H1 (cell line): ENCODE measurements around the gene ETFB. TPM values are rescaled to one million over a fixed set of nuclear protein-coding genes. Genes with fewer than 3 reads are reported as not detected.
A peak's percentile ranks its signal among the peaks of the same experiment; 100 is the strongest.

Source experiments
- CTCF ChIA-PET: fragments of 300-600 bp; sonication (Branson Sonifier 250); formaldehyde crosslinking; loops from one replicate; lab custom pipeline; 2021; ENCODE audit not compliant: partially characterized antibody; lab: Charles Lee
- POLR2A ChIA-PET: fragments of 300-600 bp; sonication (Branson Sonifier 250); formaldehyde crosslinking; loops from one replicate; lab custom pipeline; 2021; ENCODE audit warnings: inconsistent platforms; ENCODE audit not compliant: partially characterized antibody; lab: Charles Lee
- DNase-seq, 2 experiments: peaks; one replicate each; pipeline versions ENCODE4 v3.0.0 to v3.0.0-alpha.2; 2010 to 2022; ENCODE audit warnings: low spot score in 2 of 2, low read depth in 1 of 2, mixed read lengths in 1 of 2
- FAIRE-seq: peaks from 2 replicates; lab custom pipeline; 2011; peaks lifted over from hg19 to GRCh38; lab: Jason Lieb, UNC
- H2AFZ ChIP-seq: 2 replicates; pipeline ENCODE4 v1.8.1; 2012; ENCODE audit warnings: low read length, inconsistent platforms
- H2AK5ac ChIP-seq: 2 replicates; pipeline ENCODE4 v1.6.1; 2013; ENCODE audit warnings: low read depth, low read length
- H2BK120ac ChIP-seq: replicated peaks from 2 replicates; pipeline ENCODE3; 2013; ENCODE audit warnings: low read depth, low read length, inconsistent platforms
- H2BK12ac ChIP-seq: 2 replicates; pipeline ENCODE4 v1.6.1; 2013; ENCODE audit warnings: low read depth, low read length
- H2BK15ac ChIP-seq: 2 replicates; pipeline ENCODE4 v1.6.1; 2013; ENCODE audit warnings: low read length
- H2BK20ac ChIP-seq: 2 replicates; pipeline ENCODE4 v1.6.1; 2013; ENCODE audit warnings: low read length
- H2BK5ac ChIP-seq: 2 replicates; pipeline ENCODE4 v1.6.1; 2013; ENCODE audit warnings: low read depth, low read length
- H3K14ac ChIP-seq: 2 replicates; pipeline ENCODE4 v1.6.1; 2013; ENCODE audit warnings: inconsistent platforms; ENCODE audit not compliant: insufficient read length
- H3K18ac ChIP-seq: 2 replicates; pipeline ENCODE4 v1.6.1; 2013; ENCODE audit warnings: low read length; ENCODE audit errors: extremely low read depth
- H3K23ac ChIP-seq: 2 replicates; pipeline ENCODE4 v1.6.1; 2013; ENCODE audit warnings: inconsistent platforms; ENCODE audit not compliant: insufficient read length
- H3K23me2 ChIP-seq: 2 replicates; pipeline ENCODE4 v1.6.1; 2013; ENCODE audit warnings: low read depth, low read length
- H3K27ac ChIP-seq: 2 replicates; pipeline ENCODE4 v1.6.1; 2011; ENCODE audit warnings: low read depth, low read length, inconsistent platforms
- H3K27me3 ChIP-seq, 4 experiments: replicated peaks in 1 of 4; 1 replicate in 1 of 4; 2 replicates in 3 of 4; pipeline versions ENCODE4 v1.6.1 to v1.8.1; 2011 to 2013; ENCODE audit warnings: low read length in 3 of 4, mild to moderate bottlenecking in 3 of 4, inconsistent platforms in 2 of 4, mixed read lengths in 2 of 4, moderate library complexity in 1 of 4; ENCODE audit not compliant: control insufficient read depth in 3 of 4, insufficient read depth in 3 of 4; ENCODE audit errors: extremely low read depth in 1 of 4
- H3K36me3 ChIP-seq, 4 experiments: 2 replicates each; pipeline versions ENCODE4 v1.6.1 to v1.8.1; 2011 to 2013; ENCODE audit warnings: mild to moderate bottlenecking in 4 of 4, low read length in 3 of 4, moderate library complexity in 2 of 4, control low read depth in 1 of 4, inconsistent platforms in 1 of 4; ENCODE audit not compliant: insufficient read depth in 4 of 4, control insufficient read depth in 2 of 4
- H3K4ac ChIP-seq: replicated peaks from 2 replicates; pipeline ENCODE3; 2013; ENCODE audit warnings: low read length, low read depth, mixed read lengths, inconsistent platforms; ENCODE audit not compliant: insufficient read length
- H3K4me1 ChIP-seq, 4 experiments: replicated peaks in 1 of 4; 1 replicate in 1 of 4; 2 replicates in 3 of 4; pipeline versions ENCODE4 v1.6.1 to v1.8.1; 2011 to 2013; ENCODE audit warnings: low read length in 3 of 4, inconsistent platforms in 2 of 4, mixed read lengths in 1 of 4; ENCODE audit not compliant: insufficient read depth in 4 of 4, control insufficient read depth in 3 of 4
- H3K4me2 ChIP-seq, 2 experiments: 2 replicates each; pipeline versions ENCODE4 v1.6.1 to v1.8.1; 2011 to 2013; ENCODE audit warnings: low read depth in 2 of 2, low read length in 2 of 2, control low read depth in 1 of 2, inconsistent platforms in 1 of 2, mild to moderate bottlenecking in 1 of 2; ENCODE audit not compliant: insufficient read depth in 1 of 2
- H3K4me3 ChIP-seq, 4 experiments: fragments of 200-600, 300-600 bp in 1 of 4; sonication (generic), shearing (Covaris generic), sonication (Bioruptor Twin) in 1 of 4; 2 replicates each; pipeline versions ENCODE4 v1.5.1 to v1.8.1; 2011 to 2016; ENCODE audit warnings: low read length in 4 of 4, low read depth in 3 of 4, control low read depth in 2 of 4, inconsistent platforms in 2 of 4, mild to moderate bottlenecking in 2 of 4, mixed read lengths in 1 of 4, moderate library complexity in 1 of 4; ENCODE audit not compliant: insufficient read depth in 2 of 4; ENCODE audit errors: extremely low read depth in 1 of 4
- H3K56ac ChIP-seq: replicated peaks from 2 replicates; pipeline ENCODE3; 2013; ENCODE audit warnings: low read depth, mild to moderate bottlenecking, mixed read lengths, low read length, inconsistent platforms; ENCODE audit not compliant: insufficient read length
- H3K79me1 ChIP-seq: 2 replicates; pipeline ENCODE4 v1.6.1; 2013; ENCODE audit warnings: low read depth, low read length, control low read depth
- H3K79me2 ChIP-seq, 2 experiments: 2 replicates each; pipeline versions ENCODE4 v1.6.1 to v1.8.1; 2012 to 2013; ENCODE audit warnings: low read length in 2 of 2, mild to moderate bottlenecking in 2 of 2, inconsistent platforms in 1 of 2; ENCODE audit not compliant: insufficient read depth in 2 of 2, control insufficient read depth in 1 of 2
- H3K9ac ChIP-seq, 4 experiments: replicated peaks in 1 of 4; 1 replicate in 1 of 4; 2 replicates in 3 of 4; pipeline versions ENCODE4 v1.6.1 to v1.8.1; 2011 to 2013; ENCODE audit warnings: low read depth in 3 of 4, low read length in 3 of 4, control low read depth in 2 of 4, mild to moderate bottlenecking in 2 of 4, moderate library complexity in 2 of 4, inconsistent platforms in 1 of 4; ENCODE audit errors: extremely low read depth in 1 of 4
- H3K9me3 ChIP-seq, 2 experiments: 2 replicates each; pipeline versions ENCODE4 v1.6.1 to v1.8.1; 2012 to 2013; ENCODE audit warnings: mild to moderate bottlenecking in 2 of 2, moderate library complexity in 2 of 2, control low read depth in 1 of 2, inconsistent platforms in 1 of 2, low read depth in 1 of 2, low read length in 1 of 2, mixed read lengths in 1 of 2; ENCODE audit not compliant: insufficient read depth in 2 of 2
- H4K20me1 ChIP-seq, 2 experiments: replicated peaks in 1 of 2; 2 replicates each; pipeline versions ENCODE3 to v1.8.1; 2011 to 2013; ENCODE audit warnings: inconsistent platforms in 2 of 2, low read length in 2 of 2, mild to moderate bottlenecking in 1 of 2; ENCODE audit not compliant: insufficient read depth in 2 of 2, control insufficient read depth in 1 of 2
- H4K5ac ChIP-seq: 2 replicates; pipeline ENCODE4 v1.6.1; 2013; ENCODE audit warnings: low read length, low read depth, mixed read lengths, inconsistent platforms; ENCODE audit not compliant: insufficient read length
- H4K8ac ChIP-seq: 2 replicates; pipeline ENCODE4 v1.8.0; 2013; ENCODE audit warnings: mild to moderate bottlenecking, moderate library complexity, low read length, inconsistent platforms; ENCODE audit not compliant: insufficient read depth; ENCODE audit errors: extremely low read depth
- H4K91ac ChIP-seq: replicated peaks from 2 replicates; pipeline ENCODE3; 2013; ENCODE audit warnings: low read length, mixed read lengths, inconsistent platforms; ENCODE audit not compliant: insufficient read length
- CBX5 ChIP-seq: fragments of 300-800, 300-1000 bp; sonication (generic); IDR thresholded peaks from 2 replicates; pipeline ENCODE4 v1.7.1; 2016; ENCODE audit warnings: antibody characterized with exemption, low read length, low read depth
- CBX8 ChIP-seq: fragments of 300-800, 300-1000 bp; sonication (generic); IDR thresholded peaks from 2 replicates; pipeline ENCODE4 v1.7.1; 2016; ENCODE audit warnings: low read depth, low read length, borderline replicate concordance
- GABPA ChIP-seq: IDR thresholded peaks from 2 replicates; pipeline ENCODE4 v1.6.1; 2011; ENCODE audit warnings: mild to moderate bottlenecking, low read length, moderate library complexity, borderline replicate concordance; ENCODE audit not compliant: insufficient read depth
- HDAC2 ChIP-seq, 2 experiments: fragments of 300-600 bp in 1 of 2; sonication (generic) in 1 of 2; IDR thresholded peaks; 2 replicates each; pipeline ENCODE4 v1.6.1; 2011 to 2012; ENCODE audit warnings: low read depth in 2 of 2, low read length in 2 of 2, mild to moderate bottlenecking in 2 of 2, moderate library complexity in 2 of 2, borderline replicate concordance in 1 of 2, inconsistent platforms in 1 of 2
- HDAC6 ChIP-seq: IDR thresholded peaks from one replicate; pipeline ENCODE4 v1.7.1; 2012; ENCODE audit warnings: low read depth, mild to moderate bottlenecking, inconsistent platforms, low read length, moderate library complexity
- POLR2A ChIP-seq, 2 experiments: IDR thresholded peaks; 1 replicate in 1 of 2; 2 replicates in 1 of 2; pipeline ENCODE4 v1.6.1; 2011; ENCODE audit warnings: low read depth in 2 of 2, low read length in 2 of 2, mild to moderate bottlenecking in 2 of 2; ENCODE audit errors: control extremely low read depth in 1 of 2
- RNF2 ChIP-seq: fragments of 200-900, 300-1000 bp; sonication (generic); IDR thresholded peaks from 2 replicates; pipeline ENCODE4 v1.7.1; 2016; ENCODE audit warnings: borderline replicate concordance, low read depth, mild to moderate bottlenecking, antibody characterized with exemption, low read length; ENCODE audit not compliant: poor library complexity, severe bottlenecking; ENCODE audit errors: missing control alignments
- SIN3A ChIP-seq, 2 experiments: IDR thresholded peaks in 1 of 2; conservative IDR thresholded peaks in 1 of 2; 2 replicates each; pipeline ENCODE4 v1.6.1; 2011 to 2012; ENCODE audit warnings: low read length in 2 of 2, improper control_type of control experiment in 1 of 2, low read depth in 1 of 2, mild to moderate bottlenecking in 1 of 2
- SP2 ChIP-seq: IDR thresholded peaks from 2 replicates; pipeline ENCODE4 v1.6.1; 2012; ENCODE audit warnings: mild to moderate bottlenecking, low read length, inconsistent platforms
- SP4 ChIP-seq: IDR thresholded peaks from 2 replicates; pipeline ENCODE4 v1.6.1; 2012; ENCODE audit warnings: low read length, inconsistent platforms
- ZNF274 ChIP-seq: IDR thresholded peaks from 2 replicates; pipeline ENCODE4 v1.7.0; 2012; ENCODE audit warnings: low read length, borderline replicate concordance; ENCODE audit errors: extremely low read depth
- WGBS, 2 experiments: shearing (Covaris generic) in 1 of 2; methylation state at CpG; one replicate each; pipeline versions ENCODE4 v1.1.6 to v1.1.7; 2013 to 2015; ENCODE audit warnings: low lambda C conversion rate in 2 of 2, mixed read lengths in 2 of 2, inconsistent platforms in 1 of 2, low coverage in 1 of 2, missing lambda C conversion rate in 1 of 2; ENCODE audit not compliant: insufficient replicate concordance in 2 of 2, insufficient coverage in 1 of 2, insufficient read length in 1 of 2; ENCODE audit errors: extremely low coverage in 1 of 2, missing lambda C conversion rate in 1 of 2; 5-methylcytosine and 5-hydroxymethylcytosine counted together
- polyA plus RNA-seq, 7 experiments: library from polyadenylated mRNA; depleted of rRNA in 3 of 7; stranded (reverse) in 5 of 7; unstranded in 2 of 7; fragments of >200 nt in 5 of 7; fragments of 200-250 nt in 2 of 7; gene quantifications; 1 replicate in 5 of 7; 2 replicates in 1 of 7; 4 replicates in 1 of 7; pipeline versions ENCODE4 v1.2.1 to v1.2.3, GENCODE V29; 2011 to 2013; ENCODE audit warnings: missing spikeins in 2 of 7, mixed read lengths in 2 of 7
- total RNA-seq: library from RNA; stranded (reverse); fragmentation: NEBNext Ultra II Directional; extraction: Animal tissue kit (Norgen Biotek cat#: 25700); gene quantifications from 2 replicates; pipeline ENCODE4 v1.2.1, GENCODE V29; 2021

Gene ETFB
- total and polyA plus RNA-seq, 2 of the 8 experiments (the other 6 are each of a cell fraction or from before 2014, with no cell fraction given), result 40.0 to 66.5 TPM

DNA sequence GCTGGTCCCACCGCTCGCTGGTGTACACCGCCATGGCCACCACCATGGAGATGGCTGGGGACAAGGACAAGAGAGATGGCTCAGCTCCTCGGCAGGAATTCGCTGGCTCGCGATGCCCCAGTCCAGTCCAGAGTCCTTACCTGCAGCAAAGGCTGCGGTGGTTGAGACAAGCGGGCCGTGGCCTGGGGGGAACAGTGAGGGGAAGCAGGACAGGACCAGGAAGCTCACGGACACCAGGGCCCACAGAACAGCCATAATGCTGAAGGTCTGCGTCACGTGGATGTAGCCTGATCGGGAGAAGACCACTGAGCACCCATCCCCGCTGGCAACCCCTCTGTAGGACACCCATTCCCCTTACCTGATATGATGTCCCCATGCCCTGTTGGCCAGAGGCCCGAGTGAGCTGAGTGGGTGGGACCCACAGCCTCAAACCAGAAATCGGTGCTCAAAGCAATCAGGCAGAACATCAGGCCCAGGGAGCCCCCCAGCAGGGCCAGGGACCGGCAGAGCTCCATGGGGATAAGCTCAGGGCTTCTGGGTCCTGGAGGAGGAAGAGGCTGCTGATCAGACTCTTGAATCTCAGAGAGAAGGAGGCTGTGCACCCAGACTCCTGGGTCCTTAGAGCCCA, 5.9 kb upstream of the ETFB start:
- no peak overlapping the region for H2BK5ac ChIP-seq
- H3K14ac ChIP-seq, result no peak overlapping the region
- FAIRE-seq (no peak), DNase-seq (no peak)
- no peak overlapping the region for H3K4me2 ChIP-seq
- H4K8ac ChIP-seq, result peak overlapping the region; percentile 86; the same call in 1 of the 2 replicates
- ChIA-PET POLR2A (interaction anchor here (0.6 to 2.7 kb wide), 4 partner anchors 9 to 369 kb away, joined by 3 to 11 read pairs (median 4); partner anchors contain the start of gene C19orf84), CTCF (interaction anchor here (0.9 to 1.8 kb wide), 6 partner anchors 15 to 49 kb away, joined by 3 to 5 read pairs (median 4); partner anchors contain the start of genes C19orf84, LIM2 and SIGLEC10)
- H2BK15ac ChIP-seq, result no peak overlapping the region
- no peaks in the 10 kb centered on the region; a peak in 2 of 7 replicates for H3K27me3 ChIP-seq
- no peak overlapping the region for H3K4me3 ChIP-seq
- peaks cover 0 to 9% (median 8%) of the 10 kb centered on the region in 4 experiments; a peak in 5 of 7 replicates for H3K4me1 ChIP-seq
- H3K56ac ChIP-seq, result no peak overlapping the region
- H4K20me1 ChIP-seq, result no peaks in the 10 kb centered on the region
- peaks cover 12% of the 10 kb centered on the region; the same call in 1 of the 2 replicates for H3K23me2 ChIP-seq
- no peak overlapping the region for H3K18ac ChIP-seq
- no peak overlapping the region for H4K5ac ChIP-seq
- no peak overlapping the region for H2BK20ac ChIP-seq
- H3K27ac ChIP-seq, result no peak overlapping the region
- TF ChIP-seq HDAC6 (no peak), SP2 (no peak), HDAC2 (IDR thresholded peaks at IDR 0.05; ENCODE audit: borderline replicate concordance in 1 of 2, low read depth in 2 of 2, low read length in 2 of 2) (no peak), CBX8 (no peak), ZNF274 (no peak), SP4 (no peak), POLR2A (IDR thresholded peaks at IDR 0.05; ENCODE audit: control extremely low read depth in 1 of 2, low read depth in 2 of 2, low read length in 2 of 2) (no peak), RNF2 (no peak), SIN3A (conservative IDR thresholded peaks at IDR 0.05 in 1 of 2, IDR thresholded peaks at IDR 0.05 in 1 of 2; ENCODE audit: low read depth in 1 of 2, low read length in 2 of 2) (no peak), CBX5 (no peak), GABPA (no peak)
- peak overlapping the region; percentile 39; the same call in 1 of the 2 replicates for H2AK5ac ChIP-seq
- H2BK120ac ChIP-seq, result no peak overlapping the region
- H2AFZ ChIP-seq, result no peak overlapping the region
- H4K91ac ChIP-seq, result no peak overlapping the region
- no peaks in the 10 kb centered on the region for H3K9me3 ChIP-seq
- 90% methylated on average over 18 of the region's 18 CpGs; no CpG with 5 or more reads in 1 of the 2 experiments for WGBS, 2 experiments
- H2BK12ac ChIP-seq, result no peak overlapping the region
- H3K4ac ChIP-seq, result no peak overlapping the region
- H3K79me2 ChIP-seq, result no peaks in the 10 kb centered on the region
- H3K79me1 ChIP-seq, result no peaks in the 10 kb centered on the region
- no peak overlapping the region for H3K9ac ChIP-seq
- H3K36me3 ChIP-seq, result no peaks in the 10 kb centered on the region
- no peak overlapping the region for H3K23ac ChIP-seq
